Prostate gland (tissue), 2 donors: ENCODE measurements around the gene RUNDC3A. TPM values are rescaled to one million over a fixed set of nuclear protein-coding genes. Genes with fewer than 3 reads are reported as not detected.

Experiments
- DNase-seq: peaks from one replicate; pipeline ENCODE4 v3.0.0-alpha.2; 2019; ENCODE audit warnings: low spot score
- H3K27ac ChIP-seq, 2 donors: fragments of 200-600 bp; sonication (generic); 2 replicates each; pipeline ENCODE4 v1.5.1; 2017 to 2019
- H3K27me3 ChIP-seq: fragments of 200-600 bp; sonication (generic); replicated peaks from 2 replicates; pipeline ENCODE4 v1.5.1; 2019; ENCODE audit not compliant: insufficient read depth
- H3K36me3 ChIP-seq, 2 donors: fragments of 200-600 bp; sonication (generic); 1 replicate in 1 of 2; 2 replicates in 1 of 2; pipeline versions ENCODE4 v1.5.1 to v1.8.1; 2017 to 2019
- H3K4me1 ChIP-seq: fragments of 200-600 bp; sonication (generic); replicated peaks from 2 replicates; pipeline ENCODE4 v1.5.1; 2019
- H3K4me3 ChIP-seq, 2 donors: fragments of 200-600 bp; sonication (generic); 2 replicates each; pipeline ENCODE4 v1.5.1; 2017 to 2019
- H3K9me3 ChIP-seq: fragments of 200-600 bp; sonication (generic); 2 replicates; pipeline ENCODE4 v1.5.1; 2017
- POLR2A ChIP-seq: fragments of 450-650 bp; IDR thresholded peaks from one replicate; pipeline ENCODE4 v1.6.1; 2016; ENCODE audit warnings: antibody characterized with exemption, mild to moderate bottlenecking
- POLR2AphosphoS5 ChIP-seq: sonication (generic); formaldehyde crosslinking; IDR thresholded peaks from one replicate; pipeline ENCODE4 v1.6.1; 2017; ENCODE audit warnings: antibody characterized with exemption
- WGBS: methylation state at CpG from one replicate; pipeline ENCODE4 v1.1.5; 2018; 5-methylcytosine and 5-hydroxymethylcytosine counted together
- intact Hi-C: fragments of 100-400 bp; cut with DNase I; formaldehyde crosslinking; loops from one replicate; pipeline ENCODE4 v1.14.2; 2022
- total RNA-seq, 2 donors: library from RNA; depleted of rRNA; stranded (reverse); fragments of >200 nt; gene quantifications; one replicate each; pipeline ENCODE4 v1.1.0, GENCODE V29; 2016
- TF ChIP-seq, protein P1 (sequence below), 4 experiments: fragments of 200-600 bp in 2 of 4; fragments of 450-650 bp in 2 of 4; sonication (generic) in 2 of 4; IDR thresholded peaks; 1 replicate in 3 of 4; 2 replicates in 1 of 4; pipeline ENCODE4 v1.5.1; 2016 to 2019; ENCODE audit warnings: antibody characterized with exemption in 4 of 4, mild to moderate bottlenecking in 2 of 4, moderate library complexity in 2 of 4

Gene RUNDC3A
- total RNA-seq, 2 donors from 2014 or later: 0.68 to 2.9 TPM

DNA sequence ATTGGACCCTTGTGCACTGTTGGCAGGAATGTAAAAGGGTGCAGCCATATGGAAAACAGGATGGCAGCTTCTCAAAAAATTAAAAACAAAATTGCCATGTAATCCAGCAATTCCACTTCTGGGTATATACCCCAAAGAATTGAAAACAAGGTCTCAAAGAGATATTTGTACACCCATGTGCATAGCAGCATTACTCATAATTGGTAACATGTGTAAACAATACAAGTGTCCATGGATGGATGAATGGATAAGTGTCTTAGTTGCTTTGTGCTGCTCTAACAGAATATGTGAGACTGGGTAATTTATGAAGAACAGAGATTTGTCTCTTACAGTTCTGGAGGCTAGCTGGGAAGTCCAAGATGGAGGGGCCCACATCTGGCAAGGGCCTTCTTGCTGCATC lies 3.8 kb upstream of the RUNDC3A start:
- H3K27ac ChIP-seq: no peak overlapping the region
- H3K9me3 ChIP-seq: no peaks in the 10 kb centered on the region
- H3K4me3 ChIP-seq: no peak overlapping the region
- peaks cover 4% of the 10 kb centered on the region for H3K4me1 ChIP-seq
- TF ChIP-seq POLR2A (no peak), POLR2AphosphoS5 (no peak)
- TF ChIP-seq, protein P1, sequence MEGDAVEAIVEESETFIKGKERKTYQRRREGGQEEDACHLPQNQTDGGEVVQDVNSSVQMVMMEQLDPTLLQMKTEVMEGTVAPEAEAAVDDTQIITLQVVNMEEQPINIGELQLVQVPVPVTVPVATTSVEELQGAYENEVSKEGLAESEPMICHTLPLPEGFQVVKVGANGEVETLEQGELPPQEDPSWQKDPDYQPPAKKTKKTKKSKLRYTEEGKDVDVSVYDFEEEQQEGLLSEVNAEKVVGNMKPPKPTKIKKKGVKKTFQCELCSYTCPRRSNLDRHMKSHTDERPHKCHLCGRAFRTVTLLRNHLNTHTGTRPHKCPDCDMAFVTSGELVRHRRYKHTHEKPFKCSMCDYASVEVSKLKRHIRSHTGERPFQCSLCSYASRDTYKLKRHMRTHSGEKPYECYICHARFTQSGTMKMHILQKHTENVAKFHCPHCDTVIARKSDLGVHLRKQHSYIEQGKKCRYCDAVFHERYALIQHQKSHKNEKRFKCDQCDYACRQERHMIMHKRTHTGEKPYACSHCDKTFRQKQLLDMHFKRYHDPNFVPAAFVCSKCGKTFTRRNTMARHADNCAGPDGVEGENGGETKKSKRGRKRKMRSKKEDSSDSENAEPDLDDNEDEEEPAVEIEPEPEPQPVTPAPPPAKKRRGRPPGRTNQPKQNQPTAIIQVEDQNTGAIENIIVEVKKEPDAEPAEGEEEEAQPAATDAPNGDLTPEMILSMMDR (IDR thresholded peaks at IDR 0.05): no peak
- H3K27me3 ChIP-seq: no peaks in the 10 kb centered on the region
- no peak for DNase-seq
- H3K36me3 ChIP-seq: no peaks in the 10 kb centered on the region
- intact Hi-C loops: no loop called here

DNA sequence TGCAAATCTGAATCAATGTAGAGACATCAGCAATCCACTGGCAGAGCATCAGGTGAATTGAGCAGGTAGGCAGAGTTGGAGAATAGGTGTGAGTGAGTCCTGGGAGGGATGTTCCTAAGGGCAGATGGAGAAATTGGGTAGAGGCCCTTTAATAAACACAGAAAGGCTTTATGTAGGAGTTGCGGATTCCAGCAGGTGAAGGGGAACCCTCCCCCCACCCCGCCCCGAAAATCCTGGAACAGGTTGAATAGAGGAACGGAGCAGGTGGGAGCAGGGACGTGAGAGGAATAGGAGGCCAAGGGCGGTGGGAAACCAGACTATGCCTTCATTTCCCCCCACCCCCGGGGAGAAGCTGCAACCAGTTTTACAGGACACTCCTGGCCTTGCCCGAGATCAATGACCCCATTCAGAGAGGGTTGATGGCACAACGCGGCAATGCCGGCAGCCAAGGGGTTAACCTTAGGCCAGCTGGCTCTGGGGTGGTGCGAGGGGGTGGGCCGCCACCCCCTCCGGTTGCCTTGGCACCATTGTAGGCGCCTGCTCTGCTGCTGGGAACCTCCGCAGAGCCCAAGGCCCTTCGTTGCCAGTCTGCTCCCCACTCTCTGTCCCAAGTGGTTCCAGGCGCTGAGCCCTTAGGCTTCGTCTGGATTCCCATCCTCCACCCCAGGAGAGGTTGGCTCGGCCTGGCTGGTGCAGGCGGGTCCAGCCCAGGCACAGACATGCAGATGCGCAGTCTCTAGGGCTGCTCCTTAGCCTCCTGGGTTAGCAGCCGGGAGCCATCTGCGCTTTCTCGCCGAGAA lies 814 bp upstream of the RUNDC3A start:
- WGBS: 3% methylated on average over 18 of the region's 26 CpGs
- intact Hi-C loops: no loop called here
- peak; percentile 57 for DNase-seq

DNA sequence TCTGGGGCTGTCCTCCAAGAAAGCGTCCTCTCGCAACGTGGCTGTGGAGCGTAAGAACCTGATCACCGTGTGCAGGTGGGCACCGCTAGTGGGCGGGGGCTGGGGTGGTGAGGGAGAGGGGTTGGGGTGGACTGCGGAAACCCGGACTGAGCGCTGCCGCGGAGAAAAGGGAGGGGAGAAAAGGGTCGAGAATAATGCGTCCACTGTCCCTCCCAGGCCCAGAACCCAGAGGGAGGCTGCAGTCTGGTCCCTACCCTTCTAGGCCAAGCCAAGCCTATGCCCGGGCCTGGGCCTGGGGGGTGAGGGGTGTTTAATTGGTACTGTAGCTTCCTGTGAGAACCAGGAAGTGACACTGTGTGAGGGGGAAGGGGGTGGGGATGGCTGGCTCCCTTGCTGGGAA lies 464 bp downstream of the RUNDC3A start:
- intact Hi-C loops: no loop called here

More for the DNA sequence above, 814 bp upstream of the RUNDC3A start:
- Histone ChIP-seq H3K27me3 (no peaks in the 10 kb centered on the region), H3K9me3 (no peaks in the 10 kb centered on the region), H3K27ac (peak overlapping the region; percentile 62 to 66), H3K4me1 (peaks cover 4% of the 10 kb centered on the region), H3K36me3 (no peaks in the 10 kb centered on the region), H3K4me3 (peak overlapping the region; percentile 33 to 44)
- TF ChIP-seq, protein P1 (IDR thresholded peaks at IDR 0.05): no peak
- TF ChIP-seq POLR2AphosphoS5 (no peak), POLR2A (no peak)

DNA sequence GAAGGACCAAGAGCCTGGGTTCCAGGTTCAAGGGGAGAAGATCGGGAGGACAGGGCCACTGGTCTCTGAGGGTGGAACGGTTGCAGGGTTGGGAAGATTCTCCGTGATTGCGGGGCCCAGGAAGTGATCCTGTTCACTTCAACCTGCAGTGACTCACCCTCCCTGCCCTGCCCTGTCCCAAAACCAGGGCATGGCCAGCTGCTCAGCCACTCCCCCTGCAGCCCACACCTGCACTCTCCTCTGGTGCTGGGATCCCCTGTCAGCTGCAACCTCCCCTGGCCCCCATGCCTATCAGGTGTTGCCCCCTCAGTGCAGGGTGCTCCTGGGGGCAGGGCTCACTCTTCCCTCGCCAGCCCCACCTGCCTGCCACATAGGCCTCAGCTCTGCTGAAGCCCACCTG lies 1.1 kb downstream of the RUNDC3A start:
- H3K9me3 ChIP-seq: no peaks in the 10 kb centered on the region
- no peak overlapping the region for H3K4me3 ChIP-seq
- WGBS: 57% methylated on average over 5 of the region's 5 CpGs
- DNase-seq: no peak
- intact Hi-C loops: no loop called here
- TF ChIP-seq POLR2A (no peak), POLR2AphosphoS5 (no peak)
- TF ChIP-seq, protein P1 (IDR thresholded peaks at IDR 0.05): no peak
- no peaks in the 10 kb centered on the region for H3K27me3 ChIP-seq
- no peak overlapping the region for H3K27ac ChIP-seq
- no peaks in the 10 kb centered on the region for H3K36me3 ChIP-seq
- H3K4me1 ChIP-seq: peaks cover 4% of the 10 kb centered on the region

More for the DNA sequence above, 464 bp downstream of the RUNDC3A start:
- H3K4me1 ChIP-seq: peaks cover 4% of the 10 kb centered on the region
- H3K4me3 ChIP-seq: peak overlapping the region; percentile 33 to 44
- H3K27me3 ChIP-seq: no peaks in the 10 kb centered on the region
- H3K9me3 ChIP-seq: no peaks in the 10 kb centered on the region
- no peaks in the 10 kb centered on the region for H3K36me3 ChIP-seq
- H3K27ac ChIP-seq: no peak overlapping the region
- TF ChIP-seq, protein P1 (IDR thresholded peaks at IDR 0.05): no peak
- TF ChIP-seq POLR2A (no peak), POLR2AphosphoS5 (no peak)
- whole genome bisulfite sequencing: 5% methylated on average over 15 of the region's 15 CpGs
- DNase-seq: no peak

DNA sequence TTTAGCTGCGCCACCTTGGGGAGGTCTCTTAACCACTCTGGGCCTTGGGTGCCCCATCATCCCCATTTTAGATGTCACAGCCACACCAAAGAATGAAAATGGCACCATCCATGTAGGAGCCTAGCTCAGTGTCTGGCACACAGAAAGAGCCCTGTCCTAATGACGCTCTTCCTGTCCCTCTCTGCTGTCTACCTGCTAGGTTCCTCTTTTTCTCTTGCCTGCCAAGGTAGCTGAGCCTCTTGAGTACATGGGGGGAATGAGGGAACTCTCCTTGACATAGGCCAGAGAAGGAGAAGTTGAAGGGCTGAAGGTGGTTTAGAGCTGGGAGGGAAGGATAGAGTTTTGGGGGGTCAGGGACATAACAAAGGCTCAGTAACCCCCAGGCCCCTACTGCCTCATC lies 1.8 kb downstream of the RUNDC3A start:
- H3K36me3 ChIP-seq: no peaks in the 10 kb centered on the region

More for the DNA sequence above, 1.8 kb downstream of the RUNDC3A start:
- WGBS: 93% methylated on average over 2 of the region's 2 CpGs
- intact Hi-C loops: no loop called here
- Histone ChIP-seq H3K4me3 (no peak overlapping the region), H3K4me1 (peaks cover 4% of the 10 kb centered on the region), H3K9me3 (no peaks in the 10 kb centered on the region), H3K27me3 (no peaks in the 10 kb centered on the region), H3K27ac (no peak overlapping the region)
- DNase-seq: no peak
- TF ChIP-seq, protein P1 (IDR thresholded peaks at IDR 0.05): no peak
- TF ChIP-seq POLR2AphosphoS5: no peak
- no peak for TF ChIP-seq POLR2A
